T-cell (primary cell): Measurements from ENCODE around the gene NTPCR. TPM values are rescaled to one million over a fixed set of nuclear protein-coding genes. Genes with fewer than 3 reads are reported as not detected.

ENCODE experiments used
- ATAC-seq, 4 experiments: fragments of 200-7000 bp in 3 of 4; fragments of 150-1000 bp in 1 of 4; cut with Tn5 transposase; replicated peaks in 1 of 4; 1 replicate in 3 of 4; 2 replicates in 1 of 4; pipeline ENCODE4 v1.10.0; 2021; ENCODE audit warnings: moderate library complexity in 3 of 4, mild to moderate bottlenecking in 2 of 4, moderate number of reproducible peaks in 1 of 4
- CTCF ChIA-PET, 2 donors: fragments of 300-600 bp; sonication (Branson Sonifier 250); formaldehyde crosslinking; loops; one replicate each; lab custom pipeline; 2022; ENCODE audit warnings: antibody characterized with exemption in 2 of 2; lab: Charles Lee
- POLR2A ChIA-PET, 2 donors: fragments of 300-600 bp; sonication (Branson Sonifier 250); formaldehyde crosslinking; loops; one replicate each; lab custom pipeline; 2022; ENCODE audit warnings: antibody characterized with exemption in 2 of 2; lab: Charles Lee
- DNase-seq, 35 experiments: peaks; one replicate each; pipeline versions ENCODE4 v3.0.0 to v3.0.0-alpha.2; 2013 to 2023
- H3K27ac ChIP-seq: one replicate; pipeline ENCODE4 v1.5.1; 2013; ENCODE audit warnings: low read length
- H3K27me3 ChIP-seq, 2 experiments: replicated peaks in 1 of 2; 1 replicate in 1 of 2; 2 replicates in 1 of 2; pipeline versions ENCODE4 v1.6.1 to v1.7.0; 2013; ENCODE audit warnings: low read length in 1 of 2, mixed read lengths in 1 of 2; ENCODE audit not compliant: control insufficient read depth in 2 of 2, insufficient read depth in 2 of 2; ENCODE audit errors: extremely low read depth in 1 of 2
- H3K36me3 ChIP-seq, 2 donors: 1 replicate in 1 of 2; 2 replicates in 1 of 2; pipeline versions ENCODE4 v1.6.1 to v1.7.0; 2013; ENCODE audit warnings: low read length in 1 of 2; ENCODE audit not compliant: control insufficient read depth in 2 of 2, insufficient read depth in 1 of 2; ENCODE audit errors: extremely low read depth in 1 of 2
- H3K4me1 ChIP-seq, 2 experiments: 1 replicate in 1 of 2; 2 replicates in 1 of 2; pipeline versions ENCODE4 v1.6.1 to v1.7.0; 2013; ENCODE audit warnings: low read length in 2 of 2, mixed read lengths in 1 of 2; ENCODE audit not compliant: insufficient read depth in 2 of 2, control insufficient read depth in 1 of 2; ENCODE audit errors: extremely low read depth in 1 of 2
- H3K4me3 ChIP-seq, 2 donors: 1 replicate in 1 of 2; 2 replicates in 1 of 2; pipeline versions ENCODE4 v1.5.1 to v1.7.0; 2013; ENCODE audit warnings: mild to moderate bottlenecking in 2 of 2, low read length in 1 of 2, moderate library complexity in 1 of 2; ENCODE audit not compliant: control insufficient read depth in 1 of 2; ENCODE audit errors: extremely low read depth in 1 of 2
- H3K9me3 ChIP-seq: 2 replicates; pipeline ENCODE4 v1.7.0; 2013
- H3K27ac Mint-ChIP-seq, 2 donors: one replicate each; pipeline ENCODE4 v1.8.0; 2020 to 2021; ENCODE audit warnings: mild to moderate bottlenecking in 2 of 2, mixed read lengths in 2 of 2
- H3K27me3 Mint-ChIP-seq, 2 donors: one replicate each; pipeline ENCODE4 v1.8.0; 2021 to 2022; ENCODE audit warnings: mixed read lengths in 2 of 2
- H3K36me3 Mint-ChIP-seq: one replicate; pipeline ENCODE4 v1.8.0; 2021; ENCODE audit warnings: mixed read lengths
- H3K4me1 Mint-ChIP-seq, 3 donors: one replicate each; pipeline ENCODE4 v1.8.0; 2020 to 2022; ENCODE audit warnings: mixed read lengths in 3 of 3, mild to moderate bottlenecking in 1 of 3
- H3K4me3 Mint-ChIP-seq, 3 donors: one replicate each; pipeline ENCODE4 v1.8.0; 2020 to 2022; ENCODE audit warnings: mild to moderate bottlenecking in 3 of 3, mixed read lengths in 3 of 3, moderate library complexity in 3 of 3
- H3K9me3 Mint-ChIP-seq, 3 donors: one replicate each; pipeline ENCODE4 v1.8.0; 2020 to 2022; ENCODE audit warnings: mixed read lengths in 3 of 3
- WGBS: methylation state at CpG from one replicate; pipeline ENCODE4 v1.1.5; 2013; ENCODE audit warnings: missing lambda C conversion rate; ENCODE audit not compliant: insufficient coverage; 5-methylcytosine and 5-hydroxymethylcytosine counted together
- total RNA-seq, 35 experiments: library from RNA in 6 of 35; stranded (reverse) in 6 of 35; fragments of 120-200 nt in 1 of 35; gene quantifications; one replicate each; pipeline versions ENCODE4 v1.2.1 to v1.2.4 and lab custom pipeline; 2013 to 2026

The NTPCR gene
- total RNA-seq, 5 donors from 2014 or later (not counting 1 experiment from before 2014, with no cell fraction given): 13.6 to 24.5 (median 17.3) TPM

- Mint-ChIP-seq H3K4me1 (no peaks in the 10 kb centered on the region), H3K27me3 (no peaks in the 10 kb centered on the region), H3K27ac (no peak overlapping the region), H3K9me3 (no peaks in the 10 kb centered on the region), H3K36me3 (peaks cover 63% of the 10 kb centered on the region), H3K4me3 (no peak overlapping the region)
- ATAC-seq (no peak), DNase-seq (no peak)
- POLR2A ChIA-PET: no interaction called here
- CTCF ChIA-PET: no interaction called here
- Histone ChIP-seq H3K36me3 (peaks cover 0 to 12% of the 10 kb centered on the region in 2 donors), H3K27me3 (no peaks in the 10 kb centered on the region), H3K9me3 (no peaks in the 10 kb centered on the region), H3K4me1 (no peaks in the 10 kb centered on the region), H3K4me3 (no peak overlapping the region), H3K27ac (no peak overlapping the region)
- WGBS: 100% methylated on average over 5 of the region's 8 CpGs
These were observed 55.3 kb downstream of the NTPCR start for GRCh38 chr1:233005703-233006102.

GRCh38 chr1:233006108-233006507 is 55.7 kb downstream of the NTPCR start:
- WGBS: no CpG with 5 or more reads among the region's 6 CpGs
- no peak for ATAC-seq
- peaks cover 0 to 8% of the 10 kb centered on the region in 2 donors for H3K36me3 ChIP-seq
- no peak for DNase-seq
- Mint-ChIP-seq H3K27me3 (no peaks in the 10 kb centered on the region), H3K27ac (no peak overlapping the region), H3K36me3 (peaks cover 64% of the 10 kb centered on the region), H3K4me3 (no peak overlapping the region), H3K9me3 (no peaks in the 10 kb centered on the region), H3K4me1 (no peaks in the 10 kb centered on the region)
- H3K27ac ChIP-seq: no peak overlapping the region
- ChIA-PET CTCF (interaction anchor here in 1 of 2 donors (0.6 to 0.7 kb wide), 2 partner anchors 22 to 24 kb away, joined by 3 to 5 read pairs; no protein-coding TSS in a partner anchor), POLR2A (no interaction called here)
- no peaks in the 10 kb centered on the region for H3K9me3 ChIP-seq
- H3K4me1 ChIP-seq: no peaks in the 10 kb centered on the region
- no peaks in the 10 kb centered on the region for H3K27me3 ChIP-seq
- no peak overlapping the region for H3K4me3 ChIP-seq

GRCh38 chr1:233006541-233006973 is 56.1 kb downstream of the NTPCR start:
- no peaks in the 10 kb centered on the region for H3K9me3 Mint-ChIP-seq
- CTCF ChIA-PET: interaction anchor here in 1 of 2 donors (0.5 to 0.7 kb wide), 3 partner anchors 21 to 358 kb away, joined by 3 to 5 read pairs (median 5); no protein-coding TSS in a partner anchor
- POLR2A ChIA-PET: no interaction called here
- Histone ChIP-seq H3K36me3 (peaks cover 0 to 11% of the 10 kb centered on the region in 2 donors), H3K27ac (no peak overlapping the region), H3K4me3 (no peak overlapping the region), H3K27me3 (no peaks in the 10 kb centered on the region), H3K4me1 (no peaks in the 10 kb centered on the region), H3K9me3 (no peaks in the 10 kb centered on the region)
- no peaks in the 10 kb centered on the region for H3K4me1 Mint-ChIP-seq
- DNase-seq (no peak), ATAC-seq (no peak)
- H3K27ac Mint-ChIP-seq: no peak overlapping the region
- H3K36me3 Mint-ChIP-seq: peaks cover 63% of the 10 kb centered on the region
- H3K4me3 Mint-ChIP-seq: no peak overlapping the region
- H3K27me3 Mint-ChIP-seq: no peaks in the 10 kb centered on the region
- WGBS: no CpG with 5 or more reads among the region's 3 CpGs

GRCh38 chr1:233010146-233010545 is 59.7 kb downstream of the NTPCR start:
- Mint-ChIP-seq H3K9me3 (no peaks in the 10 kb centered on the region), H3K4me1 (no peaks in the 10 kb centered on the region)
- no CpG with 5 or more reads among the region's 3 CpGs for WGBS

GRCh38 chr1:233012021-233012420 is 61.6 kb downstream of the NTPCR start:
- H3K4me1 Mint-ChIP-seq: no peaks in the 10 kb centered on the region
- H3K4me1 ChIP-seq: no peaks in the 10 kb centered on the region
- POLR2A ChIA-PET: no interaction called here
- WGBS: no CpG with 5 or more reads among the region's 1 CpG
- H3K27ac Mint-ChIP-seq: no peak overlapping the region
- H3K4me3 ChIP-seq: no peak overlapping the region
- CTCF ChIA-PET: no interaction called here
- H3K36me3 Mint-ChIP-seq: peaks cover 70% of the 10 kb centered on the region
- H3K9me3 Mint-ChIP-seq: no peaks in the 10 kb centered on the region
- DNase-seq (no peak), ATAC-seq (no peak)
- H3K4me3 Mint-ChIP-seq: no peak overlapping the region
- no peak overlapping the region for H3K27ac ChIP-seq
- no peaks in the 10 kb centered on the region for H3K9me3 ChIP-seq
- no peaks in the 10 kb centered on the region for H3K27me3 Mint-ChIP-seq
- H3K36me3 ChIP-seq: peaks cover 3 to 35% of the 10 kb centered on the region in 2 donors
- no peaks in the 10 kb centered on the region for H3K27me3 ChIP-seq

More at GRCh38 chr1:233010146-233010545, 59.7 kb downstream of the NTPCR start:
- Histone ChIP-seq H3K27ac (no peak overlapping the region), H3K4me1 (no peaks in the 10 kb centered on the region), H3K9me3 (no peaks in the 10 kb centered on the region), H3K36me3 (peaks cover 3 to 37% of the 10 kb centered on the region in 2 donors), H3K27me3 (no peaks in the 10 kb centered on the region), H3K4me3 (no peak overlapping the region)
- Mint-ChIP-seq H3K36me3 (peaks cover 70% of the 10 kb centered on the region), H3K4me3 (no peak overlapping the region), H3K27ac (no peak overlapping the region), H3K27me3 (no peaks in the 10 kb centered on the region)
- no peak for ATAC-seq
- POLR2A ChIA-PET: no interaction called here
- CTCF ChIA-PET: no interaction called here
- no peak for DNase-seq

GRCh38 chr1:233015965-233016364 is 65.6 kb downstream of the NTPCR start:
- Histone ChIP-seq H3K4me3 (no peak overlapping the region), H3K36me3 (peaks cover 3 to 42% of the 10 kb centered on the region in 2 donors), H3K27ac (no peak overlapping the region), H3K4me1 (no peaks in the 10 kb centered on the region), H3K27me3 (no peaks in the 10 kb centered on the region), H3K9me3 (no peaks in the 10 kb centered on the region)
- ATAC-seq (no peak), DNase-seq (no peak)
- Mint-ChIP-seq H3K4me3 (no peak overlapping the region), H3K4me1 (peaks cover 0 to 2% (median 1%) of the 10 kb centered on the region in 3 donors), H3K9me3 (no peaks in the 10 kb centered on the region), H3K27me3 (no peaks in the 10 kb centered on the region), H3K27ac (no peak overlapping the region), H3K36me3 (peaks cover 73% of the 10 kb centered on the region)
- POLR2A ChIA-PET: interaction anchor here in 1 of 2 donors (0.6 kb wide), 1 partner anchor 124 kb away, joined by 3 read pairs; no protein-coding TSS in a partner anchor
- WGBS: 0% methylated on average over 1 of the region's 2 CpGs
- CTCF ChIA-PET: interaction anchor here in 1 of 2 donors (0.7 kb wide), 1 partner anchor 1100 kb away, joined by 3 read pairs; no protein-coding TSS in a partner anchor
